NCI-H187 (cell line): ENCODE data around the gene TSPAN15.

Experiments used
- DNase-seq, 2 experiments: peaks; one replicate each; lab custom pipeline; 2025; lab: John Stamatoyannopoulos, UW

The TSPAN15 gene

GRCh38 chr10:69451209-69451783 lies at the start of gene TSPAN15:
Gene TSPAN15 (plus strand): TSS chr10:69451465. CDS start chr10:69451595, 130 bp downstream.
- peak; percentile 54 to 66 for DNase-seq

- no peak for DNase-seq
Observed at GRCh38 chr10:69402386-69402785, 48.9 kb upstream of the TSPAN15 start.

DNA sequence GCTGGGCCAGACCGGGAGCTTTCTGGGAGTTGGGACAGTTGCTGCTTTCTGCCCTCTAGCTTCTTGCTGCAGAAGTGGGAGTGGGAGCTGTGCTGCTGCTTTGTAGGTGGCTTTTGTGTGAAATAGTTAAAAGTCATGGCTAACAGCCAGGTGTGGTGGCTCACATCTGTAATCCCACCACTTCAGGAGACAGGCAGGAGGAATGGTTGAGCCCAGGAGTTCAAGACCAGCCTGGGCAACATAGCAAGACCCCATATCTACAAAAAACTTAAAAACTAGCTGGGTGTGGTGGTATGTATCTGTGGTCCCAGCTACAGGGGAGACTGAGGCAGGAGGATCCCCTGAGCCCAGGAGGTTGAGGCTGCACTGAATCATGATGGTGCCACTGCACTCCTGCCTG lies 48.2 kb upstream of the TSPAN15 start:
- no peak for DNase-seq

- DNase-seq: no peak
Observed at GRCh38 chr10:69403519-69403918, 47.7 kb upstream of the TSPAN15 start.

DNA sequence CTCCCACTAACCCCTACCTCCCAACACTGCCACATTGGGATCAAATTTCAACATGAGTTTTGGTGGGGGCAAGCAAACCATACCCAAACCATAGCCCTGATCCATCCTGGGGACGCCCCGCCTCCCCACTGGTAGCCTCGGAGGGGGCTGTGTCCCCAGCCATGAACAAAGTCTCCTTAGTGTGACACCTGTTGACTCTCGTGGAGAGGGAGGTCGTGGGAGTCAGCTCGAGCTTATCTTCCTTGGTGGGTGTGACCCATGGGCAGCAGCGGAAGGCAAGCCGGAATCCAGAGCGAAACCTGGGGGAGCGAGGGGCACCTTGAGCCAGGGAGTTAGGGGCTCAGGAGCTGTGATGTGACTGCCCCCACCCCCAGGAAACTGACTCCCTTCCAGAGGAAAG lies 46.5 kb upstream of the TSPAN15 start:
- DNase-seq: no peak

DNA sequence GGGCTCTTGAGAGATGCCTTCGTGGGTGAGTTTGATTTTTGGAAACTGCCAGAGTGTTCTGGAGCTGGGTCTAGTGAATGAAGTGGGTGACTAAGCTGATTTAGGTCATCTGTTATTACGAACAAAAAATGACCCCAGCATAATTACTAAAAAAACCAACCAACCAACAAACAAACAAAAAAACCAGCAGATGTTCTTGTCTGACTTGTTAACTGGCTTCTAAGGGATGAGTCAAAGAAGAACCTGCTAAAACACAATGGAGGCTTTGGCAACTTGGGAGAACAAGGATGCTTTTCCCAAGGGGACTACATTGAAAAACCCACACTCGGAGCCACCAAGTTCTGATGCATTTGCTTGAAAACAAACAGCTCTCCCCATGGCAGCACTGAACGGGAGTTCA lies 46.0 kb upstream of the TSPAN15 start:
- DNase-seq: no peak

GRCh38 chr10:69406302-69406811 lies 44.9 kb upstream of the TSPAN15 start:
- no peak for DNase-seq

GRCh38 chr10:69406816-69407580 lies 44.3 kb upstream of the TSPAN15 start:
- no peak for DNase-seq

DNA sequence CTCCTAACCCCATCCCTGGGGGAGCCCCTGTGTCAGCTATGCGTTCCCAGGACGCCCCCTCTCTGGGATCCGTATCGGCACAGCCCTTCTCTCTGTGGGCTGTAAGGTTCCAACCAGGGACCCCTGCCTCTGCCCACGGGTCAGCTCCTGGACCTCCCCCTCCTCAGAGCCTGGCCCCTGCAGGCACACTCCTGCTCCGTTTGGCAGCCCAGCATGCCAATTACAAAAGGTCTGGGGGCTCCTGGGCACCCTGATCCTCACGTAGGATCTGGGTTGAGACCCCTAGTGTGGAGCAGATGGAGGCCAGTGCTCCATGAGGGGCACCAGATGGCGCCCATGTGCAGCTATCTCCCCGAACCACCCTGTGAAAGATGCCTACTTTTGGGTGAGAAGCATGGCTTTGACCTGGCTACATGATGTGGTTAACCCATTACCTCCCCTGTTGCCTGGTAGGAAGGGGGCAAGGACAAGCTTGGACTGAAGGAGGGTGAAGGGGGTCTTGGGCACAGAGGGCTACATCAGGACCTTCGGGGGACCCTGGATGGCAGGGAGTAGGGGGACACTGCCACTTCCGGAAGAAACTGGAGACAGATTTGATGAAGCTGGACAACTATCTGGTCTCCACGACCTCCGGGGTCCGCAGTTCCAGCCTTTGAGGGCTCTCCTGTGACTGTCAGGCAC lies 43.5 kb upstream of the TSPAN15 start:
- no peak for DNase-seq

GRCh38 chr10:69408318-69409175 lies 42.7 kb upstream of the TSPAN15 start:
- peak; percentile 12 to 63 for DNase-seq

DNA sequence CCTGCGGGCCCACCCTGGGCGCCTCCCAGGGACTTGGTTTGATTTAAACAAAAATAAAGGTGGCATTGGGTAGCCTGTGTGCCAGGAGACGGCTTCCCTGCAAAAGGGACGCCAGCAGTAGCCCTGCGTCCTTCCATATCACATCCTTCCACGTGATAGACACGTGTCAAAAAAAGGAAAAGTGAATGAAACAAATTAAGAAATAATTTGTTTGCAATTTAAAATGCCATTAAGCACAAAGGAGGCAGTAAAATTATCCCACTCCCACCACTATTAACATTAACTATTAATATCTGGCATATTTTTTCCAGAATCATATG lies 42.1 kb upstream of the TSPAN15 start:
- no peak for DNase-seq

GRCh38 chr10:69409968-69410367 lies 41.3 kb upstream of the TSPAN15 start:
- no peak for DNase-seq

- no peak for DNase-seq
Observed at GRCh38 chr10:69410487-69410886, 40.8 kb upstream of the TSPAN15 start.

DNA sequence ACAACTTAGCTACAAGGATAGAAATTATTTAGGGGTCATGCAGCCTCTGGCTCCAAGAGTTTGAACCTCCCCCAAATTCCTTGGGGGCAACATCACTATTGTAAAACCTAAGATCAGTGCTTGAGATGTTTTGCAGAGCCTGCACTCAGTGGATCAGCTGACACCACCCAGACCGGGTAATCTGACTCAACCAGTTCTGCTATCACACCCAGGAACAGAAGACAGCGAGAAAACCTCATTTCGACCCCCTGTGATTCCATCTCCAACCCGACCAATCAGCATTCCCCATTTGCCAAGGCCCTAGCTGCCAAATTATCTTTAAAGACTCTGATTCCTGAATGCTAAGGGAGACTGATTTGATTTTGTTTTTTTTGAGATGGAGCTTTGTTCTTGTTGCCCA lies 39.8 kb upstream of the TSPAN15 start:
- DNase-seq: no peak

GRCh38 chr10:69412232-69412790 lies 39.0 kb upstream of the TSPAN15 start:
- DNase-seq: no peak

- DNase-seq: no peak
Observed at GRCh38 chr10:69413221-69413865, 37.9 kb upstream of the TSPAN15 start.

GRCh38 chr10:69414036-69415018 lies 36.9 kb upstream of the TSPAN15 start:
- no peak for DNase-seq

DNA sequence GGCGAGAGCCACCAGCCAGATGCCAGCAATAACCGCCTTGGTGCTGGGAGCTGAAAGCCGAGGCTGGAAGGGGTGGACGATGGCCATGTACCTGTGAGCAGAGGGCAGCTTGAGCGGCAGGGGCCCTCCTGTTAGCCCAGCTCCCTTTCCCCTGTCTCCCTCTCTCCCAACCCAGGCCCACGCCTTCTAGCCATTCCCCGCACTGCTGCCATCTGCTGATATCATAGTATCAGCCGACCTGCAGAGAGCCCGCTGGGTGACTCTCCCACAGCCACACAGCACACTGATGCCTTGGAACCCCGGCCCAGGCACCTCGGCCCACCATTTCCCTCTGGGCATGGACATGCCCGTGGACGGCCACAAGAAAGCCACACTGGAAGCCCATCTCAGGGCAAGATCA lies 36.2 kb upstream of the TSPAN15 start:
- DNase-seq: no peak

- DNase-seq: no peak
Observed at GRCh38 chr10:69415951-69416350, 35.3 kb upstream of the TSPAN15 start.

DNA sequence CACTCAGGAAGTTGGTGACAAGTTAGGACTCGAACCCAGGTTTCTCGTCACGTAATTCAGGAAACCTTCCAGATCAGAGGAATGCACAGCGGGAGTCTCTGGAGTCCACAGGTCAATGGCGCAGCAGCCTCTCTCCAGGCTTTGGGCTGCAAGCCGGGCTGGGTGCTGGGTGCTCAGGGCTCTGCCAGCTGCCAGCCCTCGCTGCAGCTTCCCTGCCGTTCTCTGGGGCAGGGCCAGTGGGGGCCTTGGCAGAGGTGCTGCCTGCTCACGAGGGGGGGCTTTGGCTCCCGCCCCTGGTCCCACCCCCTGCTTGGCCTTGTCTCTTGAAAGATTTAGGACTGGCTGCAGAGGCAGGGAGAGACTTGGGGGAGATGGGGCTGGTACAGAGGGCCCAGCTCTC lies 34.6 kb upstream of the TSPAN15 start, which contains the start of gene TACR2:
Gene TACR2 (minus strand): TSS at position 224 of the 400 bp plus-strand sequence. CDS start 595 bp downstream, outside the sequence.
- no peak for DNase-seq
